ENCODE measurements around the gene NRG3. TPM values are rescaled to one million over a fixed set of nuclear protein-coding genes. Genes with fewer than 3 reads are reported as not detected.

The NRG3 gene
- total RNA-seq, 1 donor from 2014 or later, result 2.3 TPM

GRCh38 chr10:82438277-82438676 is 563.3 kb downstream of the NRG3 start:
- ATAC-seq (no peak), DNase-seq (no peak)
- intact Hi-C loops (cut with DNase I), result no loop called here
- TF ChIP-seq, protein P1, sequence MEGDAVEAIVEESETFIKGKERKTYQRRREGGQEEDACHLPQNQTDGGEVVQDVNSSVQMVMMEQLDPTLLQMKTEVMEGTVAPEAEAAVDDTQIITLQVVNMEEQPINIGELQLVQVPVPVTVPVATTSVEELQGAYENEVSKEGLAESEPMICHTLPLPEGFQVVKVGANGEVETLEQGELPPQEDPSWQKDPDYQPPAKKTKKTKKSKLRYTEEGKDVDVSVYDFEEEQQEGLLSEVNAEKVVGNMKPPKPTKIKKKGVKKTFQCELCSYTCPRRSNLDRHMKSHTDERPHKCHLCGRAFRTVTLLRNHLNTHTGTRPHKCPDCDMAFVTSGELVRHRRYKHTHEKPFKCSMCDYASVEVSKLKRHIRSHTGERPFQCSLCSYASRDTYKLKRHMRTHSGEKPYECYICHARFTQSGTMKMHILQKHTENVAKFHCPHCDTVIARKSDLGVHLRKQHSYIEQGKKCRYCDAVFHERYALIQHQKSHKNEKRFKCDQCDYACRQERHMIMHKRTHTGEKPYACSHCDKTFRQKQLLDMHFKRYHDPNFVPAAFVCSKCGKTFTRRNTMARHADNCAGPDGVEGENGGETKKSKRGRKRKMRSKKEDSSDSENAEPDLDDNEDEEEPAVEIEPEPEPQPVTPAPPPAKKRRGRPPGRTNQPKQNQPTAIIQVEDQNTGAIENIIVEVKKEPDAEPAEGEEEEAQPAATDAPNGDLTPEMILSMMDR (IDR thresholded peaks at IDR 0.05), result no peak
- Histone ChIP-seq H3K4me3 (no peak overlapping the region), H3K9me3 (no peaks in the 10 kb centered on the region), H3K4me1 (no peaks in the 10 kb centered on the region), H3K27ac (no peak overlapping the region), H3K27me3 (no peaks in the 10 kb centered on the region), H3K36me3 (no peaks in the 10 kb centered on the region)

DNA sequence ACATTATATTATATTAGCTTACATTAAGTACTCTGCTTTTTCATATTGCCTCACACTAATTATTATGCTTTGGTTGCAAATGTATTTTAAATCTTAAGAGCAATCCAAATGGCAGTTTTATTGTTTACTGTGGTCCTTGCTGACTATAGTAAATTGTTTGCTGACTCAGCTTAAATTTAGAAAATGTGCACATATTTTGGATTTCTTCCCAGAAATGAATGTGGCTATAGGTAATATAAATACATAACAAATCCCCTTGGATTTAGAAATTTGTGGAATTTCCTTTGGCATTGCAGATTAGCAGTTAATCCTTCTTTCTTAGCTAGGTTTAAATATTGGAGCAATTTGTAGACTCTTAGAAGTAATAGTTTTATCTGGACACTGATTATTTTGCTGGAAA is 565.8 kb downstream of the NRG3 start:
- H3K9me3 ChIP-seq, result no peaks in the 10 kb centered on the region
- intact Hi-C loops (cut with DNase I), result no loop called here

DNA sequence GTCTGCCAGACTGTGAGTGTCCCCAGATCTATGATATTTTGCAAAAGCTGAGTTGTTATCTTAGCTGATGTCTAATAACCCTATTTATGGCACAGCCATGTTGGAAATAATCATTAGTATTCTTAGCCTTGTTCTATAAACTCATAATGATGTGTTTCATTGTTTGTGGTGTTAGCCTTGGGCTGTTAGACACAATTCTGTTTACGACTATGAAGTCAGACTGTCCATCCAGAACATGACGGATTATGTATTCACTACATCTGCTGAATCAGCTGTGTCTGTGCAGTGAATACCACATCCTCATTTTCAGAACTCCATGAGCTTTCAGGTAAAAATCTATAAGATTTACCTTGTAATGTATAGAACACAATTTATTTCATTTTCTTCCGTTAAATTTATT is 577.1 kb downstream of the NRG3 start:
- H3K36me3 ChIP-seq, result no peaks in the 10 kb centered on the region
- H3K4me3 ChIP-seq, result no peak overlapping the region
- no peak overlapping the region for H3K27ac ChIP-seq
- ATAC-seq, result no peak
- no peak for DNase-seq
- no peaks in the 10 kb centered on the region for H3K4me1 ChIP-seq
- intact Hi-C loops (cut with DNase I), result no loop called here
- TF ChIP-seq, protein P1 (IDR thresholded peaks at IDR 0.05), result no peak
- H3K27me3 ChIP-seq, result no peaks in the 10 kb centered on the region
- H3K9me3 ChIP-seq, result no peaks in the 10 kb centered on the region

More for the DNA sequence above, 565.8 kb downstream of the NRG3 start:
- no peaks in the 10 kb centered on the region for H3K27me3 ChIP-seq
- DNase-seq (no peak), ATAC-seq (no peak)
- no peaks in the 10 kb centered on the region for H3K36me3 ChIP-seq
- H3K4me3 ChIP-seq, result no peak overlapping the region
- TF ChIP-seq, protein P1 (IDR thresholded peaks at IDR 0.05), result no peak
- no peaks in the 10 kb centered on the region for H3K4me1 ChIP-seq
- no peak overlapping the region for H3K27ac ChIP-seq

DNA sequence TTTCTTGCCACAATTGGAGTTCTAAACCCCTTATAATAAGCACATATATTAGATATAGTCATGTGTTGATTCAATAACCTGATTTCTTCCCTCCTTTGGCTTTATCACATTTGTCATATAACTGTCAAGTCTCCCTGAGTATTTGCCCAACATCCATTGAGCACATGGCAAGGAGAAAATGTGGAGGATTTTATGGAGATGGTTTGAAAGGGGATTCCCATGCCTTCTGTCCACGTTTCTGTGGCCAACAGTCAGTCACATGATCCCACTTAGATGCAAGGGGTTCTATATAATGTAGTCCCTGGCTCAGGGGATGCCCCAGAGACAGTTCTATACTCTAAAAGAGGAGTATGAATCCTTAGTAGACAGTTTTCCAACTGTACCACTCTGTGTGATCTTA is 577.7 kb downstream of the NRG3 start:
- DNase-seq (no peak), ATAC-seq (no peak)
- Histone ChIP-seq H3K4me1 (no peaks in the 10 kb centered on the region), H3K27ac (no peak overlapping the region), H3K9me3 (no peaks in the 10 kb centered on the region), H3K36me3 (no peaks in the 10 kb centered on the region), H3K27me3 (no peaks in the 10 kb centered on the region), H3K4me3 (no peak overlapping the region)
- TF ChIP-seq, protein P1 (IDR thresholded peaks at IDR 0.05), result no peak
- intact Hi-C loops (cut with DNase I), result no loop called here

DNA sequence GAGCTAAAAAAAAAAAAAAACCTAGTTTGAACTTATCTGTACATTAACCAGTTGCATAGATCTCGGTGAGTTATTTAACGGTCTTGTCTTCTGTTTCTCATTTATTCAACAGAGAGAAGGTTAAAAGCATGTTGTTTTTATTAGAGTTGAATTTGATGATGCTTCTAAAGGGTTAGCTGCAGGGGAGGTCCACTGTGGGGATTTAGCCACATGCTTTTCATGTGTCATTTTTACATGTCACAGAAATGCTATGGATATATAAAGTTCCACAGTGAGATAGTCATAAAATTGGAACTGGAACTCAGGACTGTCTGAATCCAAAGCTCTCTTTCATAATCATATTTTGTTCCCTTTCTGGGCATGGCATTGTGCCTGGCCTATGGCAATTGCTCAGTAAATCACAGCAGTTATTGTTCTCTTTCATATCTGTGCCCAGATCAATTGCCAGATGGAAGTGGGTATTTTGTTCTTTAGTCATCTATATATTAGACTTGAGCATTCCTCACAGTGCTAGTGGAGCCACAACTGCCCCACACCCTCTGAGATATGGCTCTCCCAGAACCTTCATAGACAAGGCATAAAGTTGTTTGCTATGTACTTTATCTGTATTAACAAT is 578.8 kb downstream of the NRG3 start:
- Histone ChIP-seq H3K4me1 (no peaks in the 10 kb centered on the region), H3K27me3 (no peaks in the 10 kb centered on the region), H3K4me3 (no peak overlapping the region), H3K36me3 (no peaks in the 10 kb centered on the region), H3K27ac (no peak overlapping the region), H3K9me3 (no peaks in the 10 kb centered on the region)
- TF ChIP-seq, protein P1 (IDR thresholded peaks at IDR 0.05), result no peak
- no peak for DNase-seq
- intact Hi-C loops (cut with DNase I), result no loop called here
- ATAC-seq, result no peak

Data from upper lobe of right lung (tissue), 1 donor.